Measurements from ENCODE around the gene ANKFY1.

DNA sequence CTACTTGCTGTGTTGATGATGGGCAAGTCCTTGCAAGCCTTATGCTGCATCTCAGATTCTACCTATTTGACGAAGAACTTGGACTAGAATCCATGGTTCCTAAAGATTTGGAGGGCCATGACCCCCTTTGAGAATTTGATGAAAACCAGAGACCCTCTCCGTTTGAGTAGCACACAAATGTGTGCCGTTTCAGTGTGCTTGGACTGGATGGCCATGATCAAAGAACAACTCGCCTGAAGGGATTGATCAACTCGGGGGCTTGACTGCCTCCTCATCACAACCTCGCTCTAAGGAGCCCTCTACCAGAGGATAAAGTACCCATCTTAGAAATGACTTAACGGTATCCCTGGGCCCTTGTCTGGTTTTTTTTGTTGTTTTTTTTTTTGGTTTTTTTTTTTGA is 2.8 kb upstream of the ANKFY1 start:
- TF ChIP-seq, protein P1, sequence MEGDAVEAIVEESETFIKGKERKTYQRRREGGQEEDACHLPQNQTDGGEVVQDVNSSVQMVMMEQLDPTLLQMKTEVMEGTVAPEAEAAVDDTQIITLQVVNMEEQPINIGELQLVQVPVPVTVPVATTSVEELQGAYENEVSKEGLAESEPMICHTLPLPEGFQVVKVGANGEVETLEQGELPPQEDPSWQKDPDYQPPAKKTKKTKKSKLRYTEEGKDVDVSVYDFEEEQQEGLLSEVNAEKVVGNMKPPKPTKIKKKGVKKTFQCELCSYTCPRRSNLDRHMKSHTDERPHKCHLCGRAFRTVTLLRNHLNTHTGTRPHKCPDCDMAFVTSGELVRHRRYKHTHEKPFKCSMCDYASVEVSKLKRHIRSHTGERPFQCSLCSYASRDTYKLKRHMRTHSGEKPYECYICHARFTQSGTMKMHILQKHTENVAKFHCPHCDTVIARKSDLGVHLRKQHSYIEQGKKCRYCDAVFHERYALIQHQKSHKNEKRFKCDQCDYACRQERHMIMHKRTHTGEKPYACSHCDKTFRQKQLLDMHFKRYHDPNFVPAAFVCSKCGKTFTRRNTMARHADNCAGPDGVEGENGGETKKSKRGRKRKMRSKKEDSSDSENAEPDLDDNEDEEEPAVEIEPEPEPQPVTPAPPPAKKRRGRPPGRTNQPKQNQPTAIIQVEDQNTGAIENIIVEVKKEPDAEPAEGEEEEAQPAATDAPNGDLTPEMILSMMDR (IDR thresholded peaks at IDR 0.05) = no peak
- no peak for TF ChIP-seq POLR2A (IDR thresholded peaks at IDR 0.05)
